CD4-positive, alpha-beta T cell treated with Interleukin-10 for 1 hour (primary cell): ENCODE measurements around the gene TGM5.
"Not testable (repeated sequence)": the region's sequence is repeated elsewhere in the genome, so short reads cannot be mapped to it uniquely, and the experiment has no call there.

Source experiments
- DNase-seq: peaks from one replicate; pipeline ENCODE4 v3.0.0-alpha.2; 2020

Gene TGM5

DNA sequence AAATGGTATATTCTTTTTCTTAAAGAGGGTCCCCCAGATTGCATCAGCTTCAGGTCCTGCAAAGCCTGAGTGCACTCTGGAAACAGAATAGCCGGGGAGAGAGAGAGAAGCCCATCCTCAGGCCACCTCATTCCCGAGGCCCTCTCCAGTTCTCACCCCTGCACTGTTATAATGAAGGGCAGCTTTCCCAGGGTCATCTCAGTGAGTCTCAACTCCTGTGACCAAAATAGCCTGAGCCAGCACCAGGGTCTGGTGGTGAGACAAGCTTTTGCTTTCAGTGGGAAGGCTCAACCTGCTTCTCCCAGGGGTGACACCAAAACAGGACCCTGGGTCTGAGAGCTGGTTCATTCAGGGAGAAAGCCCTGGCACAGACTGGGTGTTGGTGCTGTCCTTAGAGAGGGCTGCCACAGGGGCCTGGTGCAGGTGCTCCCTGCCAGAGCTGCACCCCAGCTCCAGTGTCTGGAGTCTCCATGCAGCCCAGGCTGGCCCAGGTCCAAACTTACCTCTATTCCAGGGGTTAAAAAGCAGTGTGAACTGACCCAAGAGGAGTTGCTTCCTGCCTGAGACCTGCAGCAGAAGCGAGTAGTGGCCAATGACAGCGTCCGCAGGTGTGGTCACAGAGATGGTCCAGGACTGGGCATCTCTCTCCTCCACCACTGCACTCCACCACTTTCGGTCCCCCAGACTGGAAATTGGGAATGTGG lies 52.0 kb downstream of the TGM5 start:
- no peak for DNase-seq

DNA sequence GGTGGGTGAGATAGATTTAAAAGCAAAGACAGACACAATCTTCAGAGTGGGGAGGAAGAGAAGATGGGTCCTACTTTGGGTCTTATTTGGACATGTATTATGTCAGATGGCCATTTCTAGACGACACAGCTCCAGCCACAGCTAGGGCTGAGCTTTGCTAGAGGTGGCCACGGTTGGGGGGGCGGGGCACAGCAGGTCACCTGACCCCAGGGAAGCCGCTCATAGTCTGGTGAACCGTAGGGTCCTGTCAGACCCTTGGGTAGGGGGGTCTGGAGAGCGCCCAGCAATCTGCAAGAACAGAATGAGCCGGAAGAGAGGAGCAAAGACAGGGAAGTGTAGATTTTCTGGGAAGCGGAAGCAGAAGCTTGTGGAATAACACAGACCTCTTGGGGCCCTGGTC lies 52.6 kb downstream of the TGM5 start:
- DNase-seq = no peak

DNA sequence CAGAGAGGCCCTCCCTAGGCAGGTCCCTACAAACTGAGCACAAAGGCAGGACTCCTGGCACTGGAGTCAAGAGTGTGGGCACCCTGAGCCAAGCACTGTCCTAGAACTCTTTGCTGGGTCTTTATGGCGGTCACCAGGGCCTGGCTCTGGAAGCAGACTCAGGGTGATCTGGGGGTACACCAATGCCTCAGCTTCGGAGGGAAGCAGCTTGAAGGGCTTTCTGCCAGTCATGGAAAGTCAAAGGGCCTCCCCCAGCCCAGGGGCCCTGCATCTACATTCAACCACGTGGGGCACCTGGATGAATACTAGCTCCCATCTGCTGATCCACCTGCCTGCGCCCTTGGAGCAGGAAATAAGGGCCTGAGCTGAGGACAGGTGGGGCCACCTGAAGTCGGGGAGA lies 53.3 kb downstream of the TGM5 start:
- DNase-seq = no peak

DNA sequence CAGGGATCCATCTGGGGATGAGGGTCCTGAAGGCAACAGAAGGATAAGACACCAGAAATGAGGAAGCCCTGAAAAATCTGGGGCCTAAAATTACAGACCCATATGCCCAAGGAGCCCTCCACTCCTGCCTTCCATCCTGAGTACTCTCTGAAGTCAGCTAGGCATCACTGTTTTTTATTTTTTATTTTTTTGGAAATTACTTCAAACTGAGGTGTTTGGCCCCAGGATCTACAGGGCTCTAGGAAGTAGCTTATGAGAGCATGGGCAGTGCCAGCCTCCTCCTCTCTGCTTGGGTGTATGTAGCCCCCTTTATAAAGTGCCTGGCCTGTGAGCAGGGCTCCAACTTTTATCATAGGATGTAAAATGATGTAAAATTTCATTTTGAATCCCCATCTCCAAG lies 53.8 kb downstream of the TGM5 start:
- no peak for DNase-seq

DNA sequence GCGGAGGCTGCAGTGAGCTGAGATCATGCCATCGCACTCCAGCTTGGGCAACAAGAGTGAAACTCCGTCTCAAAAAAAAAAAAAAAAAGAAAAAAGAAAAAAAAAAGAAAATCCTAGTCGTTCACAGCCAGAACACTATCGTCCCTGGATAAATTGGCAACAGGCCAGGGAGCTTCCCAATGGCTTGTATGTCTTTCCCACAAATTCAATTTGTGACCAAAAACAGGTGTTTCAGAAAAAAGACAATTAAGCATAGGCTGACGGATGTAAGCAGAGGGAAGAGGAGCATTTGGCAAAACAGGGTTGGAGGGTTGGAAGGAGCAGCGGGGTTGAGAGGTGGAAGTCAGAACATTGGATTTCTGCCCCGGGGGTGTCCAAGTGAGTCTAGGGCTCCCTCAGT lies 54.4 kb downstream of the TGM5 start:
- no peak for DNase-seq

DNA sequence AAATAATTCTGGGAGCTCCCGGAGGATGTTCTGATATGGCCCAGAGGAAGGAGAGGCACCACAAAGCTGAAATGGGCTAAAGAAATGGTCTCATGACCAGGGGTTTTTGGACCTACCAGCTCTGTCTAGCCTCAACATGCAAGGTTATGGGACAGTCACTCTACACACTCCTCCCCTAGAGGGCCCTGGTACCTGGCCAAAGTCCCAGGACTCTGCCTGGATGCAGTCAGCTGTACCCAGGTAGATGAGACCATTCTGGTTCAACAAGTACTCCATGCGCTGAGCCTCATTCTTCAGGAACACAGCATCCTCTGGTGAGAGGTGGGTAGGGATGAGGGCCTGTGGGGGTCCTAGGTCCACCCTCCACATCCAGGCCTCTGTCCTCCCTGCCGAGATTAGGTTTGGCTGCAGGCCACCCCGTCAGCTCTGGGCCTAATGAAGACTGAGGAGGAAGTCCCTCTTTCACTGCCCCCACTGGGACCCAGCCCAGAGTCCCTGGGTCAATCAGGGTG lies 55.4 kb downstream of the TGM5 start:
- DNase-seq = no peak

DNA sequence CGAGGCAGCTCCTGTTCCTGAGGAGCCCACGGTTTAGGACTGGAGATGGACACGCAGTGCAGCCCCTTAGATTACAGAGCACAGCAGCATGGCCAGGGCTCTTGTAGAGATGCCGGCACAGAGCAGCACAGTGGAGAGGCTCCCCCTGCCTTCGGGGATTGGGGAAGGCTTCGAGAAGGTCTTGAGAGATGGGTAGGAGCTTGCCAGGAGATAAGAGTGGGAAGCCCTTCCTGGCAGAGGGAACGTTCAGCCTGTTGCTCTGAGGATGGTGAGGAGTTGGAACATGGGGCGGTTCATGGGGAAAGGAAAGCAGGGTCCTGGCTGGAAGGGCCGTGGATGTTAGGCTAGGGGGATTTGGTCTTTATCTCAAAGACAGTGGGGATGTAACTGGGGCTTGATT lies 55.9 kb downstream of the TGM5 start:
- no peak for DNase-seq

DNA sequence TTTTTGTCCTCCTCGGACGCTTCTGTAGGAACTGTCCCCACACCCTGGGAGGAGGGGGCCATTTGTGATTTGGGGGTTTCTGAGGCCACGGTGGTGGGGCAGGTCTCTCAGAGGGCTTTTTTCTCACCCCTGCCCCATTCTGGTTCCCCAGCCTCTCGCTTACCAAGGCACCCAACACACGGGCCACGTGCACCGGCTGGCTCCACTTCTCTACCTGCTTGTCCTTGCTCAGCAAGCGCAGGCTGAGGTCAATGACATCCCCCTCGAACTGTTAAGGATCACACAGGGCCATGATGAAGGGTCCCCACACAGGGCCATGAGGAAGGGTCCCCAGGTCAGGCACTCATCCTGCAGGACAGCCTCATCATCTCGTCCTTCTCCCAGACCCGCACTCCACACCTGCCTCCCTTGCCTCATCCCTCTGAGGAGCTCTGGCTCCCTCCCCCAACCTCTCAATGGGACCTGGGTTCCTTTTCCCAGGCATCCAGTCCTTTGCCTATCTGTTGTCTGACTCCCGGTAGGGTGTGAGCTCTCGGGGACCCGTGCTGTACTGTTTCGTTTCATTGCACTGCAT lies 56.5 kb downstream of the TGM5 start:
- DNase-seq = no peak

DNA sequence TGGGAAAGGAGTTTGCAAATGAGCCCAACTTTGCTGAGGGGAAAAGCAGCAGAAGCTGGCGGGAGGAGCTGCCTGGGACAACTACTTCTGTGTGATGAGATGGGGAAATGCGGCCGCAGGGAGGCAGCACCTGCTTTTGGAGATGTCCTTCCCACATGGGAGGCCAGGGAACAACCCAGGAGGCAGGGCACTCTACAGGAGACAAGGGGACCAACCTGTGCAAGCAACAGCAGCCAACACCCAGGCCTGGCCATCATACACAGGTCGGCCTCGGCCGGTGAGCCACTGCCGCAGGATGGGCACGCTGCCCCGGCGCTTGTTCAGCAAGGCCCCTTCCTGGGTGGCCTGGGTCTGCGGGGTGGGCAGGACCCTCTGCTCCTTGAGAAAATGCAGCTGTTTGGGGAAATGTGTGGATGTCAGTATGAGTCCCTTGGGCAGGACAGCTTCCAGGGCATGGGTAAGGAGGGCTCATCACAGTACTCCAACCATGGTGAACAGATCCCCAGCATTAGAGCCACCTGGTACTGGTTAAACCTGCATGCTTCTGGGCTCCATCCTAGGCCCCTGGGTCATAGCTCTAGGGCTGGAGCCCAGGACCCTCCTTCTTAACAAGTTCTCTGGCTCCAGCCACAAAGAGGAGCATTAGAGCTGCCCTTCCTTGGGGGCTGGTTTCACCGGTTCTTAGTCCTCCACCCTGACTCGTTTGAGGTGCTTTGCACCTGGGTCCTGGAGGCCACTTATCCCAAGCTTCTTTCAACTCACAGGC lies 57.5 kb downstream of the TGM5 start:
- DNase-seq = no peak

DNA sequence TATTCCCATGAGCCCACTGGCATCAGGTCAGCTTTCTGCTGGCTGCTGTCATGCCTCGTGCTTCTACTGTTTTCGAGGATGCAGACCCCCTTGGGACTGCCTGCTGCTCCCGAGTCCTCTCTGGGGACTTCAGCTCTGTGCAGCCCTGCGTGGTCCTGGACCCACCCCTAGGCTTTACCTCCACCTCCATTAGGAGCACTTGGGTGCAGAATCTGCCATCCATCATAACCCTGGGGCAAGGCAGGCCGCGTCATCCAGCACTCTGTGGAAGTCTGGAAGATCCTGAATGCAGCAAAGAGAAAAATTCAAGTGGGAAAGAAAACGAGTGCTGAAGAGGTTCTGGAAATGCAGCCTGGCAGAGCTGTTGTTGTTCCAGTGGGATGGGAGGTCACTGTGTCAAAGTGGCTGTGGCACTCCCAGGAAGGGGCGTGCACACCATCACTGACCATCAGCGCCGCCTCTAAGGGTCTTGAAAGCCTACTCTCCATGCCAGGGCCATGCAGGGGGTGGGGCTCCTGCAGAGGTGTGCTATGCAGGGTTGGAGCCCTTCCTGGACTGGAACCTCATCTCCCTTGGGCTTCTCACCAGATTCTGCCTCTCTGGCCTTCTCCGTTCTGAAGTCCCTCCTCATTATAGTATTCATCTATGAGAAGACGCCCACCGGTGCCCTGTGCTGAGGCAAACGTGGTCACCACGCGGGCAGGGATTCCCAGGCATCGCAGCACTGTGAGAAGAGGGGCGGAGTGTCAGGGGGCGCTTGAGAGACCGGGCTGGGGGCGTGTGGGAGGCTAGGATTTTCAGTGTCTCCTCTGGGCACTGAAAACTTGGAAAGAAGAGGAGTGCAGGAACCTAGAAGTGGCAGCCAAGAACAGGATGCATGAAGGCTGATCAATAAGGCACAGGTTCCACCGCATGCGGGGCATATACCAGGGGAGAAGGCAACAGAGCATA lies 58.4 kb downstream of the TGM5 start:
- DNase-seq = no peak

DNA sequence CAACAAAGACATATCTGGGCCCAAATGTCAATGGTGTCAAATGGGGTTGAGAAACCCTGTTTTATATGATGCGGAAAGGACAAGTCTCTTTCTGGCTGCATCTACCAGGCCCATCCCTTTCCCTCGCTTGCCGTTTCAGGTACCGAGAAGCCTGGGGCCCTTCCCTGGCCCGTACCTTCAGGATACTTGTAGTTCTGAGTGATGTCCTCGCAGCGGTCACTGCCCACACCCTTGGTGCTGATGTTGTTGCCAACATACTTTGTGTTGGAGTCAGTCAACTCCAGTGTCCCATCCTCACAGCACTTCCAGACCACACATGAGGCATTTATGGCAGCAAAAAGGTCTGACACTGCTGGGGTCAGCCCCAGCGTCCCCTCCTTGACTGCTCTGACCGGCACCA lies 59.7 kb downstream of the TGM5 start:
- DNase-seq = no peak

DNA sequence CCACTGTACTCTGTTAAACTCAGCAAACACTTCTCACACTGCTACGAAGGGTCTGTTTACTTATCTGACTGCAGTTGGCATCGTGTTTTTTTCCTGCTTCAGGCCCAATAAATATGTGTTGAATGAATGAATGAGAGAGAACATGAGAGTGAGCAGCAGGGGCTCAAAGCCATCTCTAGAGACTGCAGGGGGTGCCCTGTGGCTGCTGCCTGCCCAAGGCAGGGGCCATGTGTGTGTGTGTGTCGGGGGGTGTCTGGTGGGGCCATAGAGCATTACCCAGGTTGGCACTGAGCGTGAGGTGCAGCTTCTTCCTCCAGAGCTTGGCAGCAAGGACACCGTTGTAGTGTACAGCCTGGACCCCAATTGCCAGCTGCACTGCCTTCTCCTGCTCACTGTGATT lies 60.7 kb downstream of the TGM5 start:
- no peak for DNase-seq

DNA sequence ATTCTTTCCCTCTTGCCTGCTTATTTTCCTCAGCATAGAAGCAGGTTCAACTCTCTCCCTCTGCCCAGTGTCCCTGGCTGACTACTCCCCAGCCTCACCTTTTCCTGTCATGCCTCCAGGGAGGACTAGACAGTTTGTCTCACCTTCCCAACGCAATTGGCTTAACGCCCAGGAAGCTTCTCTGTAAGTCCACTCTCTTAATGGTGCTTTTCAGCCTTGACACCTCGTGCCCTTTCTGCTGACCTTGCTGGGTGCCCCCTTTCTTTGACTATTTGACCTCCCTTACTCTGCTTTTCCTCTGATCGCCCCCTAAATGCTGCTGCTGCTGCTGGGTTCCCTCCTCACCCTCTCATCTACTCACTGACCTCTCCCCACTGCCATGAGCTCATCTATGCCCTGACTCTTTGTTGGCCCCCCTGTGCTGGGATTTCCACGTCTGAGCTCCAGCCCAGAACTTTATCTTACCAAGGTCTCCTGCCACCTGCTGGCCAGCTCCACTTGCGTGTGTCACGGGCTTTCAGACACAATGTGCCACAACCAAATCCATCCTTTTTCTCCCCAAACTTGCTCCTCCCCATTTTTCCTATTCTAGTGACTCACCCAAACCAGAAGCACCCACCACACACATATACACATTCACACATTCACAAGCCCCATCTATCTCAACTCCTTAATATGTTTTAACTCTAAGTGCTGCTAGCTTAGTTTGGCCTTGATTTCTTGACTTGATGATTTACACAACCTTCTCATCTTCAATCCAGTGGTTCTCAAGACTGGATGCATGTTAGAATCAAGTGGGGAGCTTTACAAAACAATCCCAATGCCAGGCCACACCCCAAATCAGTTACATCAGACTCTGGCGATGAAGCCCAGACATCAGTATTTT lies 62.5 kb downstream of the TGM5 start:
- DNase-seq = peak; percentile 48

DNA sequence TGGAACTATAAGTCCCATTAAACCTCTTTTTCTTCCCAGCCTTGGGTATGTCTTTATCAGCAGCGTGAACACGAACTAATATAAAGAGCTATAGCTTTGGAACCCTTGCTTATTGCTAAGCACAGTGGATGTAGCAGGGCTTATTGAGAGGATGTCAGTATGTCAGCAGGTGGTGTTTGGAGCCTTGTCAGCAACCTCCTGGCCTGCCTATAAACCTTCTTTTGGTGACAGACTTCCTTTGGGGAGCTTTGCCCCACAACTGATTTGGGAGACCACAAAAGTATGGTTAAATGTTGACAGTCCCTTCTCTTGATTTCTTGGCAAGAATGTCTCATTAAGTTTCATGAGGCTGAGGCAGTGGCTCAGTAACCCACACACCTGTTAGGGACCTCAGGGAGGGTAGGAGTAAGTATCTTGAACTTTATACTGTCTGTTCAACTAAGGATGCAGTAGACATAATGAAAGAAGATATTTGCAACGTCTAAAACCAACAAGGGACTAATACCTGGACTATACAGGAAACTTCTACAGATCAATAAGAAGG lies 66.7 kb downstream of the TGM5 start:
- DNase-seq = no peak

DNA sequence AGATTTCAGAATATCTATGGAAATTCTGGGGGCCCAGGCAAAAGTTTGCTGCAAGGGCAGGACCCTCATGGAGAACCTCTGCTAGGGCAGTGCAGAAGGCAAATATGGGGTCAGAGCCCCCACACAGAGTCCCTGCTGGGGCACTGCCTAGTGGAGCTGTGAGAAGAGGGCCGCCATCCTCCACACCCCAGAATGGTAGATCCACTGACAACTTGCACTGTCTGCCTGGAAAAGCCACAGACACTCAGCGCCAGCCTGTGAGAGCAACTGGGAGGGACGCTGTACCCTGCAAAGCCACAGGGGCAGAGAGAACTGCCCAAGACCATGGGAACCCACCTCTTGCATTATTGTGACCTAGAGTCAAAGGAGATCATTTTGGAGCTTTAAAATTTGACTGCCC lies 67.7 kb downstream of the TGM5 start:
- no peak for DNase-seq

DNA sequence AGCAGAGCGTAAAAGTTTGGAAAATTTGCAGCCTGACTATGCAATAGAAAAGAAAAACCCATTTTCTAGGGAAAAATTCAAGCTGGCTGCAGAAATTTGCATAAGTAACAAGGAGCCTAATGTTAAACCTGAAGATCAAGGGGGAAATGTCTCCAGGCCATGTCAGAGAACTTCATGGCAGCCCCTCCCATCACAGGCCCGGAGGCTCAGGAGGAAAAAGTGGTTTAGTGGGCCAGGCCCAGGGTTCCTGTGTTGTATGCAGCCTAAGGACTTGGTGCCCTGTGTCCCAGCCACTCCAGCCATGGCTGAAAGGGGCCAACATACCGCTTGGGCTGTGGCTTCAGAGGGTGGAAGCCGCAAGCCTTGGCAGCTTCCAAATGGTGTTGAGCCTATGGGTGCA lies 68.2 kb downstream of the TGM5 start:
- DNase-seq = not testable (repeated sequence)

DNA sequence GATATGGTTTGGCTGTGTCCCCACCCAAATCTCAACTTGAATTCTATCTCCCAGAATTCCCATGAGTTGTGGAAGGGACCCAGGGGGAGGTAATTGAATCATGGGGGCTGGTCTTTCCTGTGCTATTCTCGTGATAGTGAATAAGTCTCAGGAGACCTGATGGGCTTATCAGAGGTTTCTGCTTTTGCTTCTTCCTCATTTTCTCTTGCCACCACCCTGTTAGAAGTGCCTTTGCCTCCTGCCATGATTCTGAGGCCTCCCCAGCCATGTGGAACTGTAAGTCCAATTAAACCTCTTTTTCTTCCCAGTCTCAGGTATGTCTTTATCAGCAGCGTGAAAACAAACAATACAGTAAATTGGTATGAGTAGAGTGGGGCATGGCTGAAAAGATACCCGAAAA lies 69.0 kb downstream of the TGM5 start:
- not testable (repeated sequence) for DNase-seq

DNA sequence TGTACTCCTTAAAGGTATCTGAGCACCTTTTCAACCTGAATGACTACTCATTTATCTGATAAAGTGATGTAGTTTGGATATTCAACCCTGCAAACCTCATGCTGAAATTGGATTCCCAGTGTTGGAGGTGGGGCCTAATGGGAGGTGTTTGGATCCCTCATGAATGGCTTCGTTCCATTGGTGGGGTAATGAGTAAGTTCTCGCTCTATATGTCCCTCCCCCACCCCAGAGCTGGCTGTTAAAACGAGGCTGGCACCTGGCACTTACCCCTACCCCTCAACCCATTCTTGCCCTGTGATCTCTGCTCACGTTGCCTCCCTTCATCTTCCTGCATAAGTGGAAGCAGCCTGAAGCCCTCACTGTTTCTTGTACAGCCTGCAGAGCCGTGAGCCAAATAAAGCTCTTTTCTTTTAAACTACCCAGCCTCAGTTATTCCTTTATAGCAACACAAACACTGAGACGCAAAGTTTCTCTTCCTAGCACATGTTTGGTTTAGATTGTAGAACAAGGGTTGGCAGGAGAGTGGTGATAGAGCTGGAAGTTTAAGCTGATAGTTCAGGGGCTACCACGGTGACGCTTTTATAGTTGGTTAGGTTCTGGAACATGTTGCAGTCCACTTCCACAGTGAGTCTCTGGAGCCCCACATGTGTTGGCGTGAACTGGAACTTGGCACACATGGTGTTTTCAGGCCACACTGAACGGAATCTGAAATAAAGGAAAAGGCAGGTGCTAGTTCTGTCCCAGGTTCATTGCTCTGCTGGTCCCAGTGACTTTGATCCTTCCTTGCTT lies 69.8 kb downstream of the TGM5 start:
- DNase-seq = no peak

DNA sequence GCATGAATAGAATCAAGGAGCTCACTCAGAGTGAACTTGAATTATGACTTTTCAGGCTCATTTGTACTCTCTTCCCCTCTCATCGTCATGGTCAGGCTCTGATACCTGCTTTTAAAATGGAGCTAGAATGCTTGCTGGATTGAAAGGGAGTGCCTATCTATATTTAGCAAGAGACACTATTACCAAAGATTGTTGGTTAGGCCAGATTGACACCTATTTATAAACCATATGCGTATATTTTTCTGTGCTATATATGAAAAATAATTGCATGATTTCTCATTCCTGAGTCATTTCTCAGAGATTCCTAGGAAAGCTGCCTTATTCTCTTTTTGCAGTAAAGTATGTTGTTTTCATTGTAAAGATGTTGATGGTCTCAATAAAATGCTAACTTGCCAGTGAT lies 71.9 kb downstream of the TGM5 start:
- no peak for DNase-seq

DNA sequence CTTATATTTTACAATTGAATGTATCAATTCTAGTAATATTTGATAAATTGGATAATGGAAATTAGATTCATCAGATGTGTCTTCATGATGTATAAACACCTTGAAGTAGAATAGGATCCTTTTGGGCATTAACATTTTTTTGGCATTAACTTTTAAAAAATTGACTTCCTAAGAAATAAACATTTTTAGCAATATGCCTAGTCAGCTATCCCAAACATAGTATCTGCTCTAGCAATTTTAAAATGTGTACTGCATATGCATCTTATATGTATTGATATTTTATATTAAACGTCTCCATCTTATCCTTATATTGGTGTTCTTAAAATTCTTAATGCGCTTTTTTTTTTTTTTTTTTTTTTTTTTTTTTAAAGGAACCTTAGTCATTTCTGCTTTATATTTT lies 73.0 kb downstream of the TGM5 start:
- DNase-seq = no peak

DNA sequence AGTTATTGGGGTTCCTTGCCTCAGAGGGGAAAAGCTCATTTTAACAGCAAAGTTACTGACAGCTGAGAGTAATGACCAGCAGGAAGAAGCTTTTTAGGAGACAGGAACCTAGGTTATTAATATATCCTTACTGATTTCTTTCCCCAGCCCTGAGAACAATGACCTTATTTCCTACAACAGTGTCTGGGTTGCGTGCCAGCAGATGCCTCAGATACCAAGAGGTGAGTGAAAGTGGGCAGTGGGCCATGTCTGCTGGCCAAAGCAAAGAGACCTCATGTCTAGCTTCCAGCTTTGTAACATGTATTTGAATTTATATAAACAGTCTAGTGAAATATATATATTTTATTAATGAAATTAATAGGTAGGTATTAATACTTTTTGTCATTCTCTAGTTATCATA lies 76.5 kb downstream of the TGM5 start:
- no peak for DNase-seq
